GM18868 (cell line): ENCODE measurements around the gene GIPR.
"Not testable (repeated sequence)": the region's sequence is repeated elsewhere in the genome, so short reads cannot be mapped to it uniquely, and the experiment has no call there.

ENCODE experiments used
- ATAC-seq: cut with Tn5 transposase; IDR thresholded peaks from one replicate; pipeline ENCODE4 v1.9.1; 2021; ENCODE audit warnings: mild to moderate bottlenecking, moderate library complexity; ENCODE audit not compliant: unreplicated experiment

Gene GIPR

DNA sequence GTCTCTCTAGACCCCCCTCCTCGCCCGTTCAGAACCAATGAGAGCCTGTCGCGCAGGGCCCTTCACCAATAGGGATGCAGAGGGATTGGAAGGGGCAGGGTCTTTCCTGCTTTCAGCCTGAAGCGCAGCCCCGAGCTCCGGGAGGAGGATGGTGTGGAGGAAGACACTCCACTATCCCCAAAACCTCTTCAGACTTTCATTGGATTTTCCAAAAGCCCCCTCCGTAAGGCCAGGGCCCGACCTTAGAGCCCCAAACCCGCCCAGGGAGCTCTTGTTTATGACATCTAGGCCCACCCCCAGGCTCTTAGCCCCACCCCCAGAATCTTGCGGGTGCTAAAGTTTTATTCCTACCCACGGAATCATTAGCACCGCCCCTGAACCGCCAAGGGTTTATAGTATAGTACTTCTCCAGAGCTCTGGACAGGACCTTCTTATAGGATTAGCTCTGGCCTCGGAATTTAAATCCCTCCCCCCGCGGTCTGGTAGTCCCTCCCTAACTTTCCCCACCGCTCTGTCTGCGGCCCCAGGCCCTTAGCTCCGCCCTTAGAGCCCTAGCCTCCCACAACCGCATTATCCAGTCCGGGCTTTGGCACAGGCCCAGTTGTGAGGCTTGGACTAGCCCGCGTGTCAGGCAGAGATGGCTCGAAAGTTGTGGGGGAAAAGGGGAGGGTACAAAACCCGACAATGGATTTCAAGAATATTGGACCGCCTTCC is 22.2 kb upstream of the GIPR start:
- ATAC-seq: peak; percentile 30

DNA sequence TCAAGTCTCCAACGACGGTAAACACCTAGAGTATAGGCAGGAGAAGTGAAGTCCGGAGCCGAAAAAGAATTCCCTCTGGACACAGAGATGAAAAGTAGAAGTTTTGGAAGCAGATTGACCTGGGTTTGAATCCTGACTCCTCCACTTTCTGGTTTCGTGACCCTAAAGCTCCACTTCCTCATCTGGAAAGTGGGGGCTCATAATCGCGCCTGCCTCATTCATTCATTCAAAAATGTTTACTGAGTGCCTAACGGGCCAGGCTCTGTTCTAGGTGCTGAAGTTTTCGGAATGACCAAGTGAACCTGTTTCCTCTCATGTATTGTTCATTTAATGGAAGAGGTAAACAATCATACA is 21.7 kb upstream of the GIPR start:
- ATAC-seq: no peak

DNA sequence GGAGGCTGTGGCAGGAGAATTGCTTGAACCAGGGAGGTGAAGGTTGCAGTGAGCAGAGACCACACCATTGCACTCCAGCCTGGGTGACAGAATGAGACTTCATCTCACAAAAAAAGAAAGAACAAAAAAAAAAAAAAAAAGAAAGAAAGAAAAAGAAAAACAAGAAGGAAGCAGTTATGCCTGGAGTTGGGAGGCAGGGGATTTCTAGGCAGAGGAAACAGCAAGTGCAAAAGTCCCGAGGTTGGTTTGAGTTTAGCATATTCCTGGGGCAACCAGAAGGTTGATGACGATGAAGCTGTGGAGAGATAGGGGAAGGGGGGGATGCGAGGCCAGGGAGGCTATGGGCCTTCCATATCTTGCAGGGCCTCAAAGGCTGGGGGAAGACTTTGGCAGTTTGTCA is 17.3 kb upstream of the GIPR start:
- no peak for ATAC-seq

DNA sequence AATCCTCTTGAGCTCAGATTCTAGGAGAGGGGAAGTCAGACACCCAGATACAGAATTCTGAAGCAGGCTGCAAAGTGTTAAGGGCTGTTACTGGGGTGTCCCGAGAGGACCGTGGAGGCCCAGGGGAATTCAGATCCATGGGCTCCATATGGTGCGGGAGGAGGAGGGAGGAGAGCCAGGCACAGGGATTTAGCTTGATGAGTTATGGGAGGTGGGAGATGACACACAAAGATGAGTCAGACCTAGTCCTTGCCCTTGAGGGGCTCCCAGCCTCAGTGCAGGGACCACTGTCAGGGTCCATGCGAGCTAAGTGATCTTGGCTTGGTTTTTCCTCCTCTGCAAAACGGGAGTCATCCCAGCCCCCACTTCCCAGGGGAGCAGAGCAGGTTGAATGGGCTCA is 14.4 kb upstream of the GIPR start:
- ATAC-seq: no peak

DNA sequence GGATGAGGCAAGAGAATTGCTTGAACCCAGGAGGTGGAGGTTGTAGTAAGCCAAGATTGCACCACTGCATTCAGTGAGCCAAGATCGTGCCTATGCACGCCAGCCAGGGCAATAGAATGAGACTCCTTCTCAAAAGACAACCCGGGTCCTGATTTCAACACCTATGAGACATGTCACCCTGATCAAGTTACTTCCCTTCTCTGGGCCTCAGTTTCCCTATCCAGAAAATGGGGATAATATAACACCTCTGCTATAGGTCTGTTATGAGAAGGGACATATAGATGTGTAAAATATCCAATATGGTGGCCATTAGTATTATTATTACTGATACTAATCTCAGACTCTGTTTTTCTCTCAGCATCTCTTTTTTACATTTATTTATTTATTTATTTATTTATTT is 12.9 kb upstream of the GIPR start:
- ATAC-seq: no peak

DNA sequence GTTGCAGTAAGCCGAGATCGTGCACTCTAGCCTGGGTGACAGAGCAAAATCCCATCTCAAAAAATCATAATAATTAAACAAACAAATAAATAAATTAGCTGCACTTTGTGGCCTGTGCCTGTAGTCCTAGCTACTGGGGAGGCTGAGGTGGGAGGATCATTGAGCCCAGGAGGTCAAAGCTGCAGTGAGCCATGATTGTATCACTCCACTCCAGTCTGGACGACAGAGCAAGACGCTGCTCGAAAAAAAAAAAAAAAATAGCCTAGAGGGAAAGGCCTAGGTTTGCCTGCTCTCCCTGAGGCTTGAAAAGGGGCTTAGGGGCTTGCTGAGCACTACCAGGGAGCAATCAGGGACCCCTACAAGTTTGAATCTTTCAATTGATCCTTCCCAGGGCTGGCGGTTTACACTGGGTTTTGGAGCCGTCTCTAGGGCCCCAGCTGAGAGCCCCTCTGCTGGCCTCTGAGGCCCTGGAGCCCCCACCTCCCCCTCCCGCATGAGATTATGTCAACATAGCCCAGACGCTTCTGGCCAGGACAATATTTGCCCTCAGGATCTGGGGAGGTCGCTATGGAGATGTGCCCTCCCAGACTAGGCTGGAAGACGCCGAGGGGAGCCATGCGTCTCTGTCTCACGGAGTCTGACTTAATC is 10.4 kb upstream of the GIPR start:
- no peak for ATAC-seq

DNA sequence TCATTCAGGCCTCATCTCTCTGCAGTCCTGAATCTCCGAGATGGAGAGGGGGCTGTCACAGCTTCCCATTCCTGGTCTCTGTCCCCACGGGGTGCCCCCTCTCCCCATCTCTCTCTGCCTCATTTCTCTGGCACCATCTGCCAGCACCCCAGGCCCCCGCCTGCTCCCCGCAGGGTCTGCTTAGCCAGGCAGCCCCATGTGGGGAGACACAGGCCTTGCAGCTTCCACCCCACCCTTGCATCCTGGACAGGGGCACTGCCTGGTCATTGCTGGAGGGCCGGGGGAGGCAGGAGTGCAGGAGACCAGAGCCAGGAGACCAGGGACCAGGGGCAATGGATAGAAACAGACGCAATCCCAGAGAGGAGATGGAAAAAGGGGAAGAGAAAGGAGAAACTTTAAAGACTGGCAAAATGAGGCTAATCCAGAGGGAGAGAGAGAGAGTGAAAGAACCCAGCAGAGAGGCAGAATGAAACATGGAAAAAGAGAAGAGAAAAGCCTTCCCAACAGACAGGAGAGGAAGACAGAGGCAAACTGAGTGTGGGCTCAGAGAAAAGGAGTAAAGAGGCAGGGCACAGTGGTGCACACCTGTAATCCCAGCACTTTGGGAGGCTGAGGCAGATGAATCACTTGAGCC is 8.8 kb upstream of the GIPR start:
- ATAC-seq: no peak

DNA sequence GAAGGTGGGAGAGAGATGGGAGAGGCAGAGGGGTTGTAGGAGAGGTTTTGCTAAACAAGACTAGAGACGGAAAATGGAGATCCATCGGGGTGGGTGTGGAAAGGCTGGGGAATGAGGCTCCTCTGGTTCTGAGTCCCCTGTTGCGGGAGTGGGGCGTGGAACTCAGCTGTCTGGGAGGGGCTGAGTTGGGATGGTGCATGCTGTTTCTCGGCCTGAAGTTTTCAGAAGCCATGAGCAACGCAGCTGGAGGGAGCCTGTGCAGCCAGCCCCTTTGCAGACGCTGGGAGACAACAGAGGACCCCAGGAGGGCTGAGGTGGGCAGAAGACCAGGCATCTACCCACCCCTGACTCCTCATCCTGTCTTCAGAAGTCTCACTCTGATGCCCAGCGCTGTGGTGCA is 7.4 kb upstream of the GIPR start:
- no peak for ATAC-seq

DNA sequence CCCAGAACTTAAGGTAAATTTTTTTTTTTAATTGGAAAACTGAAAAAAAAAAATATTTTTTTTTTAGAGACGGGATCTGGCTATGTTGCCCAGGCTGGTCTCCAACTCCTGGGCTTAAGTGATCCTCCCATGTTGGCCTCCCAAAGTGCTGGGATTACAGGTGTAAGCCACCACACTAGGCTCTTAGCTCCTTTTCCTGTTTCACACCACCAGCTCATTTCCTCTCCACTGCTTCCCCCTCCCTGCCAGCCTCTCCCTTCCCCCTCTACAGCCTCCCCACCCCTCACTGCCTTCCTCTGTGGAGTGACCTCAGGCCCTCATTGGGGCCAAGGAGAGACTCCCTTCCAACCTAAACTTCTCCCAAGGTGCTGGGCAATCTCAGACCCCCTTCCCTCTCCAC is 4.2 kb upstream of the GIPR start:
- no peak for ATAC-seq

DNA sequence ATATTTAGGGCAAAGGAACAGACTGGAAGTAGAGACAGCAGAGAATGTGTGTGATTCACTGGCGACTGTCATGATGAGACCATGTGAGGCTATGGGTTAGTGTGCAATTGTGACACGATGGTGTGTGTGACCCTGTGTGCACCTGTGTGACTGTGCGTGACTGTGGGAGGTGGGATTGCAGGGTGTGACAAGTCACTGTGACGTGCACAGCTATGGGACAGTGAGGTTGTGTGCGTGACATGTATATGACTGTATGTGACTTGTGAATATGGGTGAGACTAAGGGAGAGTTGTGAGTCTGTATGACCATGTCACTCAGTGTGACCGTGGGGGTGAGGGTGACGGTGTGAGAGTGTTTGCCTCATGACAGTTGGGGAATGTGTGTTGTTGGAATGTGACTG is 3.4 kb upstream of the GIPR start:
- ATAC-seq: no peak

DNA sequence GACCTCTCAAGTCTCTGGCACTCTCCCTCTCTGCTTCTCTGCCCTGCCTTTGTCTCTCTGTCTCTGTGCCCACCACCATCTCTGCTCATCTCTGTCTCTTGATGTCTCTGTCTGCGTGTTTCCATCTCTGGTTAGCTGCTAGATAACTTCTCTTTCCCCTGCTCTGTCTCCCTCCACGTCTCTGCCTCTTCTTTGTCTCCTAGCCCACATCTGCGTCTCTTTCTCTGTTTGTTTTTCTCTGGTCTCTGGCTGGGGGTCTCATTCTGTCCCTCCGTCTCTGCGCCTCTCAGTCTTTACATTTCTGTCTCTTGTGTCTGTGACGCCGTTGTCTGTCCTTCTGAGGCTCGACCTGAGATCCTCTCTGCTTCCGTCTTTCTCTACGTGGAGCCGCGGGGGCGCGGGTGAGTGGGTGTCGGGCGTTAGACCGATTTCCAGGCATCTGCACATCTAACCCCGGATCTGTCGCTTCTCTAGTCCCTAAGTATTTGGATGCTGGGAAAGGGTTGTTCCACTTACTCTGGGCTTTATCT is 386 bp downstream of the GIPR start:
- no peak for ATAC-seq

DNA sequence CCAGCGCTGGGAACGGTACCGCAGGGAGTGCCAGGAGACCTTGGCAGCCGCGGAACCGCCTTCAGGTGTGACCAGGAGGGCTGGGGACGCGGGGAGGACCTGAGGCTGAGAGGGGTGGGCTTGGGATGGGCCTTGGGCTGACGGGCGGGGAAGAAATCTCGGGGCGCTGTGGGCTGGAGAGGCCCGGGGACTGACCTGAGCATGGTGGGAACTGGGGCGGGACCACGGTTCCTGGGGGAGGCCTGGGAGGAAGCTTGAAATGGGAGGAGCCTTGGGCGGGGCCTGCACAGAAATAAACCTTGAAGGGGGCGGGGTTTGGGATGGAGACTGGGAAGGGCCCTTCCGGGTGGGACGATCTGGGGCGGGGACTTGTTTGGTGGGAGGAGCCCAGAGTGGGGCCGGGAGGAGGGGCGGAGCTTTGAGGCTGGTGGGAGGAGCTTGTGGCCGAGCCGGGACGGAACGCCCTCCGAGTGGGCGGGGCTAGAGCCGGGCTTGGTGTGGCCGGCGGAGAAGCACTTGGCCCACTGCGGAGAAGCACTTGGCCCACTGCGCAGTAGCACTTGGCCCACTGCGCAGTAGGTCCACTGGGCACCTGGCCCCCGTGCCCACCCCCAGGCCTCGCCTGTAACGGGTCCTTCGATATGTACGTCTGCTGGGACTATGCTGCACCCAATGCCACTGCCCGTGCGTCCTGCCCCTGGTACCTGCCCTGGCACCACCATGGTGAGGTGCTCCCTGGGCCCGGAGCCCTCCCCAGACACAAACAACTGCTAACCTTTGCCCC is 2.8 kb downstream of the GIPR start:
- peak; percentile 43 for ATAC-seq

DNA sequence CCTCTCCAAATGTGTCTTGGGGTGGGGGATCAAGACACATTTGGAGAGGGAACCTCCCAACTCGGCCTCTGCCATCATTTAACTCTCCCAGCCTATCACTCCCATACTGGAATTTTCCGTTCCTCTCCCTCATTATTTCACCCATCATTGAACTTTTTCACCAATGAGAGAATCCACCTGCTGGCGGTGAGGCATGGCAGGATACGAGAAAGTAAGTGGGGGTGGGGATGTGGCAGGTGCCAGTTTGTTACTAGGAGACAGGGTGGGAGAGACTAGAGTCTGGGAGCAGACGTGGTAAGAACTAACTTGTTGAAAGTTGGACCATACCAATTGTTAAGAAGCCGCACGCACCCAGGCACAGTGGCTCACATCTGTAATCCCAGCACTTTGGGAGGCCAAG is 6.9 kb downstream of the GIPR start:
- no peak for ATAC-seq

DNA sequence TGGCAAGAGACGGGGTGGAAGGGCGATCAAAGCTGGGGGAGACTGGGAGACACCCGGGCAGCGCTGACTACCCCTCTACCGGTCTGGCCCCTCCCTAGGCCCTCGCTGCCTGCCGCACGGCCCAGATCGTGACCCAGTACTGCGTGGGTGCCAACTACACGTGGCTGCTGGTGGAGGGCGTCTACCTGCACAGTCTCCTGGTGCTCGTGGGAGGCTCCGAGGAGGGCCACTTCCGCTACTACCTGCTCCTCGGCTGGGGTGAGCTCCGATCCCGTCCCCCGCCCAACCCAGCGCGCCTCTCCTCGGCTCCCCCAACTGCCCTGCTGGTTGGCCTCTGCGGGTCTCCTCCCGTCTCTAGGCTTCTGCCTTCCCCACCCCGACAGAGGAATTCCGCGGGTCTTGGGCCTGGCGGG is 8.8 kb downstream of the GIPR start:
- no peak for ATAC-seq

DNA sequence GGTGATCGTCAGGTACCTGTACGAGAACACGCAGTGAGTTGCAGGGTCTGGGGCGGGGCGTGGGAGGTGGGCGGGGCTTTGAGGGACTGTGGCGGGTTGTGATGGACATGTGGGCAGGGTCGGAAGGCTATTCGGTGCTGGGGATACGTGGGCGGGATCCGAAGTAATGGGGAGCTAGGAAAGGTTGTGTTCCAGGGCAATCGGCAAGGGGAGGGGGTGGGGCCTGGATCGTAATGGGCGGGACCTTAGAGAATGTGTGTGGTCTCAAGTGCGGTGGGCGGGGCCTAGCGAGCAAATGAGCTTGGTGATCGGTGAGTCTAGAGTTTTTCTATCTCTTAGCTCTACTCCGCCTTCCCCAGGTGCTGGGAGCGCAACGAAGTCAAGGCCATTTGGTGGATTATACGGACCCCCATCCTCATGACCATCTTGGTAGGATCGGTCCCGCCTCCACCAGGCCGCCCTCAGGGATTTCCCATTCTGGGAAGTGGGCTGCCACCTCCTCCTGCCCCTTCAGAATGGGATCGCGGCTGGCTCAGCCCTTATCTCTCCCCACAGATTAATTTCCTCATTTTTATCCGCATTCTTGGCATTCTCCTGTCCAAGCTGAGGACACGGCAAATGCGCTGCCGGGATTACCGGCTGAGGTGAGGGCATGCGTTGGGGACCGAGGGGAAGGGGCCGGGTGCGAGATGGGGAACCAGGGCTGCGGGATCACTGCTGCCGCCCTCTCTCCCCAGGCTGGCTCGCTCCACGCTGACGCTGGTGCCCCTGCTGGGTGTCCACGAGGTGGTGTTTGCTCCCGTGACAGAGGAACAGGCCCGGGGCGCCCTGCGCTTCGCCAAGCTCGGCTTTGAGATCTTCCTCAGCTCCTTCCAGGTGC is 9.6 kb downstream of the GIPR start:
- no peak for ATAC-seq

DNA sequence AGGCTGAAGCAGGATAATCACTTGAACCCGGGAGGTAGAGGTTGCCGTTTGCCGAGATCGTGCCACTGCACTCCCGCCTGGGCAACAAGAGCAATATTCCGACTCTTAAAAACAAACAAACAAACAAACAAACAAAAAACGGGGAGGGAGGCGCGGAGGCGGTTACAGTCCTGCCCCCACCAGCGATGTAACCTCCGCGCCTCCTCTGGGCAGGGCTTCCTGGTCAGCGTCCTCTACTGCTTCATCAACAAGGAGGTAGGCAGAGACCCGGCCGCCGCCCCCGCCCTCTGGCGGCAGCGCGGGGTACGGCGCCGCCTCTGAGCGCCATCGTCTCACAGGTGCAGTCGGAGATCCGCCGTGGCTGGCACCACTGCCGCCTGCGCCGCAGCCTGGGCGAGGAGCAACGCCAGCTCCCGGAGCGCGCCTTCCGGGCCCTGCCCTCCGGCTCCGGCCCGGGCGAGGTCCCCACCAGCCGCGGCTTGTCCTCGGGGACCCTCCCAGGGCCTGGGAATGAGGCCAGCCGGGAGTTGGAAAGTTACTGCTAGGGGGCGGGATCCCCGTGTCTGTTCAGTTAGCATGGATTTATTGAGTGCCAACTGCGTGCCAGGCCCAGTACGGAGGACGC is 13.5 kb downstream of the GIPR start:
- ATAC-seq: peak; percentile 62

DNA sequence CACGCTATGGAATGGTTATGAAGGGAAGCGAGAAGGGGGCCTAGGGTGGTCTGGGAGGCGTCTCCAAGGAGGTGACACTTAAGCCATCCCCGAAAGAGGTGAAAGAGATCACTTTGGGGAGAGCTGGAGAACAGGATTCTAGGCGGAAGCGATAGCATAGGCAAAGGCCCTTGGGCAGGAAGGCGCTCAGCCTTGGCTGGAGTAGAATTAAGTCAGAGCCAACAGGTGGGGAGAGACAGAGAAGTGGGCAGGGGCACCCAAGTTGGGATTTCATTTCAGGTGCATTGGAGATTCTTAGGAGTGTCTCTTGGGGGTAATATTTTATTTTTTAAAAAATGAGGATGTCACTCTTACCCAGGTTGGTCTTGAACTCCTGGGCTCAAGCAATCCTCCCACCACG is 14.1 kb downstream of the GIPR start:
- no peak for ATAC-seq

DNA sequence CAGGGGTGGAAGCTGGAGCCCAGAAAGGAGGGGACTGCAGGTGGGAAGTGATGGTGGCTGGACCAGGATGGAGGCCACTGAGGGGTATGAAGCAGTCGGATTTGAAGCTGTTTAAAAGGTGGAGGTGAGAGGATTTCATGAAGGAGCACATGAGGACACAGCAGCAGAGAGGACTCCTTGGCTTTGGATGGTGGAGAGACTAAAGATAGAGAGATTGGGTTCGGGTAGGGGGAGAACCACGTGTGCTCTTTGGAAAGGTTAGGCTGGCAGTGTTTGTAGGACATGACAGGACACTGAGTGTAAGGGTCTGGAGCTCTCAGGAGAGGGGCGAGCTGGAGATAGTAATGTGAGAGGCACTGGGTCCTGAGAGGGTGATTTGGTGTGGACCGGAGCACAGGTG is 14.9 kb downstream of the GIPR start:
- no peak for ATAC-seq

DNA sequence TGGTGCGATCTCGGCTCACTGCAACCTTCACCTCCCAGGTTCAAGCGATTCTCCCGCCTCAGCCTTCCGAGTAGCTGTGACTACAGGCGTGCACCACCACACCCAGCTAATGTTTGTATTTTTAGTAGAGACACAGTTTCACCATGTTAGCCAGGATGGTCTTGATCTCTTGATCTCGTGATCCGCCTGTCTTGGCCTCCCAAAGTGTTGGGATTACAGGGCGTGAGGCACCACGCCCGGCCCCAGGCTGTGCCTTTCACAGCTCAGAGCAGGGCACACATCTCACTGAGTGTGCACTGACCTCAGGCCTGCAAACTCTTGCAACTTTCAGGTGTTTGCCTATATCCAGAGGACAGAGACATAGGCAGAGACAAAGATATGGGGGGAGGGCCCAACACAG is 17.0 kb downstream of the GIPR start:
- not testable (repeated sequence) for ATAC-seq

DNA sequence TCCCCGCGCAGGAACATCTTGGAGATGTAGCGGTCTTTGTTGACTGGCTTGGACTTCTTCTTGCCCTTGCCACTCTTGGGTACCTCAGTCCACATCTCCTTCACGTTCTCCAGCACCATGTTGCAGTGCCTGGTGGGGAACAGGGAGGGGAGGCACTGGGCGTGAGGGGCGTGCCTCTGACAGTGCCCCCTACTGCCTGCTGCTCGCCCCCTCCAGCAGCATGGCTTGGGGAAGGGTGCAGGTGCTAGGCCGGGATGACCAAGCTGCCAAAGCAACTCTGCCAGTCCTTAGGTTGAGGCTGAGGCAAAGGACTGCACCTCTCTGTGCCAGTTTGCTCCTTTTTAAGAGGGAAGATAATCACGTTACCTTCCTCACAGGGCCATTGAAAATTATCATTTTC is 19.6 kb downstream of the GIPR start:
- ATAC-seq: no peak
